Body of pancreas (tissue), 4 donors: ENCODE data around the gene SORL1.

Source experiments
- CTCF ChIP-seq, 7 experiments: fragments of 450-650 bp in 4 of 7; fragments of 200-600 bp in 3 of 7; sonication (generic) in 3 of 7; IDR thresholded peaks; one replicate each; pipeline ENCODE4 v1.5.1; 2016 to 2019; ENCODE audit warnings: antibody characterized with exemption in 7 of 7
- POLR2A ChIP-seq, 3 donors: fragments of 450-650 bp; IDR thresholded peaks; one replicate each; pipeline ENCODE4 v1.6.1; 2016; ENCODE audit warnings: antibody characterized with exemption in 3 of 3, mild to moderate bottlenecking in 2 of 3

- no peak for TF ChIP-seq CTCF (IDR thresholded peaks at IDR 0.05)
- TF ChIP-seq POLR2A (IDR thresholded peaks at IDR 0.05), result no peak
Observed at GRCh38 chr11:121557348-121557747, 105.2 kb downstream of the SORL1 start.
